SU-DHL-6 (cell line): Measurements from ENCODE around the gene WDR64.
"Not testable (repeated sequence)": the region's sequence is repeated elsewhere in the genome, so short reads cannot be mapped to it uniquely, and the experiment has no call there.

ENCODE experiments used
- H2AFZ ChIP-seq: fragments of 200-600 bp; sonication (generic); 2 replicates; pipeline ENCODE4 v1.6.1; 2014; ENCODE audit warnings: low read depth, mild to moderate bottlenecking, moderate library complexity, mixed read lengths, antibody characterized with exemption, low read length; ENCODE audit not compliant: severe bottlenecking
- H3F3A ChIP-seq: fragments of 200-600 bp; shearing (Covaris generic); 2 replicates; pipeline ENCODE4 v1.6.0; 2016; ENCODE audit warnings: antibody characterized with exemption, mild to moderate bottlenecking; ENCODE audit not compliant: insufficient read depth
- H3K27ac ChIP-seq: fragments of 200-600 bp; sonication (generic); 2 replicates; pipeline ENCODE4 v1.5.1; 2016; ENCODE audit warnings: low read depth, mild to moderate bottlenecking, low read length, moderate library complexity, mixed read lengths
- H3K27me3 ChIP-seq: fragments of 200-600 bp; sonication (generic), shearing (Covaris generic); 2 replicates; pipeline ENCODE4 v1.6.0; 2014; ENCODE audit warnings: mild to moderate bottlenecking, low read length
- H3K36me3 ChIP-seq: fragments of 200-600 bp; sonication (generic); 2 replicates; pipeline ENCODE4 v1.6.1; 2014; ENCODE audit warnings: mild to moderate bottlenecking, low read length, mixed read lengths
- H3K4me2 ChIP-seq: fragments of 300-600, 200-600 bp; shearing (Covaris generic), sonication (generic); 2 replicates; pipeline ENCODE4 v1.6.0; 2014; ENCODE audit warnings: low read length, low read depth, mild to moderate bottlenecking; ENCODE audit not compliant: poor library complexity, severe bottlenecking
- H3K4me3 ChIP-seq: fragments of 200-600 bp; sonication (generic); 2 replicates; pipeline ENCODE4 v1.5.1; 2014; ENCODE audit warnings: antibody characterized with exemption, low read length, mild to moderate bottlenecking, mixed read lengths; ENCODE audit not compliant: insufficient read depth, poor library complexity, severe bottlenecking
- H3K79me2 ChIP-seq: fragments of 200-600 bp; sonication (generic); 2 replicates; pipeline ENCODE4 v1.6.1; 2014; ENCODE audit warnings: mild to moderate bottlenecking, low read length, moderate library complexity; ENCODE audit not compliant: insufficient read depth
- H3K9ac ChIP-seq: fragments of 200-600 bp; sonication (generic); 2 replicates; pipeline ENCODE4 v1.7.0; 2014; ENCODE audit warnings: mild to moderate bottlenecking, low read length
- H3K9me2 ChIP-seq: fragments of 200-600 bp; sonication (generic); replicated peaks from 2 replicates; pipeline ENCODE4 v1.6.1; 2014; ENCODE audit warnings: low read length; ENCODE audit not compliant: insufficient read depth
- H3K9me3 ChIP-seq: fragments of 200-600 bp; sonication (generic); 2 replicates; pipeline ENCODE4 v1.6.1; 2014; ENCODE audit warnings: low read length, mixed read lengths; ENCODE audit not compliant: insufficient read depth
- H4K20me1 ChIP-seq: fragments of 200-600 bp; sonication (generic); 2 replicates; pipeline ENCODE4 v1.6.1; 2014; ENCODE audit warnings: low read depth, mild to moderate bottlenecking, antibody characterized with exemption, low read length, moderate library complexity, mixed read lengths
- CTCF ChIP-seq: fragments of 200-600 bp; sonication (generic); IDR thresholded peaks from one replicate; pipeline ENCODE4 v1.5.1; 2017; ENCODE audit warnings: antibody characterized with exemption, mild to moderate bottlenecking, low read length, moderate library complexity; ENCODE audit not compliant: insufficient read depth, poor library complexity, severe bottlenecking
- EZH2phosphoT487 ChIP-seq: fragments of 200-600 bp; sonication (generic), shearing (Covaris generic); conservative IDR thresholded peaks from 2 replicates; pipeline ENCODE4 v1.6.1; 2018; ENCODE audit warnings: mild to moderate bottlenecking, antibody characterized with exemption, low read length, moderate library complexity, mixed read lengths

WDR64 gene

GRCh38 chr1:241678536-241678935, 26.5 kb downstream of the WDR64 start:
- Histone ChIP-seq H4K20me1 (no peaks in the 10 kb centered on the region), H3K27me3 (no peaks in the 10 kb centered on the region), H3K4me3 (no peak overlapping the region), H3K4me2 (no peak overlapping the region), H3K27ac (no peak overlapping the region), H3K9me2 (no peaks in the 10 kb centered on the region), H3K36me3 (no peaks in the 10 kb centered on the region), H3K9ac (no peak overlapping the region), H3K9me3 (no peaks in the 10 kb centered on the region), H2AFZ (no peak overlapping the region), H3K79me2 (no peaks in the 10 kb centered on the region), H3F3A (no peaks in the 10 kb centered on the region)
- TF ChIP-seq CTCF: no peak

- no peaks in the 10 kb centered on the region for H3F3A ChIP-seq
- no peaks in the 10 kb centered on the region for H4K20me1 ChIP-seq
- H2AFZ ChIP-seq: no peak overlapping the region
- H3K36me3 ChIP-seq: no peaks in the 10 kb centered on the region
- no peak overlapping the region for H3K9ac ChIP-seq
- no peak for TF ChIP-seq EZH2phosphoT487
- no peak for TF ChIP-seq CTCF
- no peaks in the 10 kb centered on the region for H3K9me2 ChIP-seq
- H3K79me2 ChIP-seq: no peaks in the 10 kb centered on the region
- no peak overlapping the region for H3K27ac ChIP-seq
- no peaks in the 10 kb centered on the region for H3K27me3 ChIP-seq
- H3K4me2 ChIP-seq: no peak overlapping the region
- no peak overlapping the region for H3K4me3 ChIP-seq
- H3K9me3 ChIP-seq: no peaks in the 10 kb centered on the region
Measured at GRCh38 chr1:241679404-241679803, 27.3 kb downstream of the WDR64 start.

GRCh38 chr1:241679961-241680360, 27.9 kb downstream of the WDR64 start:
- H3F3A ChIP-seq: no peaks in the 10 kb centered on the region
- no peak overlapping the region for H3K27ac ChIP-seq
- no peak overlapping the region for H3K9ac ChIP-seq
- TF ChIP-seq CTCF (no peak), EZH2phosphoT487 (no peak)
- no peaks in the 10 kb centered on the region for H3K9me2 ChIP-seq
- no peaks in the 10 kb centered on the region for H3K9me3 ChIP-seq
- H3K4me2 ChIP-seq: no peak overlapping the region
- no peaks in the 10 kb centered on the region for H3K27me3 ChIP-seq
- H4K20me1 ChIP-seq: no peaks in the 10 kb centered on the region
- no peak overlapping the region for H3K4me3 ChIP-seq
- H2AFZ ChIP-seq: no peak overlapping the region
- H3K36me3 ChIP-seq: no peaks in the 10 kb centered on the region
- H3K79me2 ChIP-seq: no peaks in the 10 kb centered on the region

GRCh38 chr1:241681861-241682448, 29.9 kb downstream of the WDR64 start:
- not testable (repeated sequence) for H3K9ac ChIP-seq, H3K9me2 ChIP-seq, H3K36me3 ChIP-seq, H3K4me2 ChIP-seq, H3K79me2 ChIP-seq, H3K4me3 ChIP-seq, H2AFZ ChIP-seq, H3K9me3 ChIP-seq, H3K27me3 ChIP-seq, H3K27ac ChIP-seq, H3F3A ChIP-seq, H4K20me1 ChIP-seq
